Thoracic aorta (tissue), 2 donors: ENCODE results near the gene PTPRN2. TPM values are rescaled to one million over a fixed set of nuclear protein-coding genes. Genes with fewer than 3 reads are reported as not detected.

Experiments used
- ATAC-seq: fragments of 150-250 bp; one replicate; pipeline ENCODE4 v1.8.0; 2017; ENCODE audit warnings: low read depth; ENCODE audit not compliant: insufficient number of reproducible peaks, low FRiP score
- DNase-seq: peaks from one replicate; pipeline ENCODE4 v3.0.0-alpha.2; 2020; ENCODE audit warnings: low spot score
- H3K27ac ChIP-seq, 2 donors: fragments of 200-600 bp; sonication (generic); 1 replicate in 1 of 2; 2 replicates in 1 of 2; pipeline ENCODE4 v1.5.1; 2016; ENCODE audit warnings: mild to moderate bottlenecking in 2 of 2, moderate library complexity in 2 of 2
- H3K27me3 ChIP-seq: fragments of 200-600 bp; sonication (generic); replicated peaks from 2 replicates; pipeline ENCODE4 v1.6.0; 2016; ENCODE audit warnings: mild to moderate bottlenecking; ENCODE audit not compliant: insufficient read depth
- H3K36me3 ChIP-seq: fragments of 200-600 bp; sonication (generic); one replicate; pipeline ENCODE4 v1.5.1; 2016
- H3K4me1 ChIP-seq, 2 donors: fragments of 200-600 bp; sonication (generic); 1 replicate in 1 of 2; 2 replicates in 1 of 2; pipeline versions ENCODE4 v1.5.1 to v1.6.0; 2016; ENCODE audit warnings: low read depth in 2 of 2, mild to moderate bottlenecking in 1 of 2; ENCODE audit not compliant: control insufficient read depth in 1 of 2
- H3K4me3 ChIP-seq: fragments of 200-600 bp; sonication (generic); 2 replicates; pipeline ENCODE4 v1.5.1; 2016; ENCODE audit warnings: mild to moderate bottlenecking
- H3K9me3 ChIP-seq: fragments of 200-600 bp; sonication (generic); 2 replicates; pipeline ENCODE4 v1.5.1; 2016
- total RNA-seq, 2 donors: library from RNA; depleted of rRNA; stranded (reverse); fragments of >200 nt; gene quantifications; one replicate each; pipeline versions ENCODE4 v1.1.0 to v1.2.3, GENCODE V29; 2016
- TF ChIP-seq, protein P1 (sequence below): fragments of 200-600 bp; sonication (generic); IDR thresholded peaks from one replicate; pipeline ENCODE4 v1.5.1; 2019; ENCODE audit warnings: antibody characterized with exemption

PTPRN2 gene
- total RNA-seq, 2 donors from 2014 or later = 2.2 to 3.1 TPM

DNA sequence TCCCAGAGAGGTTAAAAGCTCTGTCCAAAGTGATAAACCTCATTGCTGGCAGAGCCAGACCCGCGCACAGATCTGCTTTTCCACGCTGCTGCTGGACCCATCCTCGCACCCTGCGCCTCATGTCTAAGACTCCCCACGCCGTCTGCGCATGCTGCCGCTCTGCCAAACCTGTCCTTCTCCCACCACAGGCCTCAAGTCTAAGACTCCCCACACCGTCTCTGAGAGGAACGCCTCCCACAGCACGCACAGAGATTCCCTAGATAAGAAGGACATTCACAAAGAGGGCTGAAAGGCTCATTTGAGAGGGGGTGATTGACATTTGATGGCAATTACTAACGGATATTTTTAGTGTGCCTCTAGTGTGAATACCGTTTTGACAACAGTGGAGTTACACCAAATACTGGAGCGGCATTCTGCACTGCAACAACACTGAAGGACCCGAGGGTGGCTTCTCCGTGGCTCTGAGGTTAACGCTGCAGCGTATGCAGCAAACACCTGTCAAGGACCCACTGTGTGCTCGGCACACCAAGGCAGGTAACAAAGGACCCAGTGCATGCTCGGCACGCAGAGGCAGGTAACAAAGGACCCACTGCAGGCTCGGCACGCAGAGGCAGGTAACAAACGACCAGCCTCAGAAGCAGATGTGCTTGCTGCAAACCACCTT, 1019.4 kb downstream of the PTPRN2 start:
- Histone ChIP-seq H3K9me3 (no peaks in the 10 kb centered on the region), H3K4me1 (peaks cover 0 to 14% of the 10 kb centered on the region in 2 donors), H3K4me3 (peak overlapping the region; percentile 71), H3K27me3 (no peaks in the 10 kb centered on the region), H3K36me3 (no peaks in the 10 kb centered on the region), H3K27ac (no peak overlapping the region)
- ATAC-seq (no peak), DNase-seq (no peak)
- TF ChIP-seq, protein P1, sequence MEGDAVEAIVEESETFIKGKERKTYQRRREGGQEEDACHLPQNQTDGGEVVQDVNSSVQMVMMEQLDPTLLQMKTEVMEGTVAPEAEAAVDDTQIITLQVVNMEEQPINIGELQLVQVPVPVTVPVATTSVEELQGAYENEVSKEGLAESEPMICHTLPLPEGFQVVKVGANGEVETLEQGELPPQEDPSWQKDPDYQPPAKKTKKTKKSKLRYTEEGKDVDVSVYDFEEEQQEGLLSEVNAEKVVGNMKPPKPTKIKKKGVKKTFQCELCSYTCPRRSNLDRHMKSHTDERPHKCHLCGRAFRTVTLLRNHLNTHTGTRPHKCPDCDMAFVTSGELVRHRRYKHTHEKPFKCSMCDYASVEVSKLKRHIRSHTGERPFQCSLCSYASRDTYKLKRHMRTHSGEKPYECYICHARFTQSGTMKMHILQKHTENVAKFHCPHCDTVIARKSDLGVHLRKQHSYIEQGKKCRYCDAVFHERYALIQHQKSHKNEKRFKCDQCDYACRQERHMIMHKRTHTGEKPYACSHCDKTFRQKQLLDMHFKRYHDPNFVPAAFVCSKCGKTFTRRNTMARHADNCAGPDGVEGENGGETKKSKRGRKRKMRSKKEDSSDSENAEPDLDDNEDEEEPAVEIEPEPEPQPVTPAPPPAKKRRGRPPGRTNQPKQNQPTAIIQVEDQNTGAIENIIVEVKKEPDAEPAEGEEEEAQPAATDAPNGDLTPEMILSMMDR = no peak

DNA sequence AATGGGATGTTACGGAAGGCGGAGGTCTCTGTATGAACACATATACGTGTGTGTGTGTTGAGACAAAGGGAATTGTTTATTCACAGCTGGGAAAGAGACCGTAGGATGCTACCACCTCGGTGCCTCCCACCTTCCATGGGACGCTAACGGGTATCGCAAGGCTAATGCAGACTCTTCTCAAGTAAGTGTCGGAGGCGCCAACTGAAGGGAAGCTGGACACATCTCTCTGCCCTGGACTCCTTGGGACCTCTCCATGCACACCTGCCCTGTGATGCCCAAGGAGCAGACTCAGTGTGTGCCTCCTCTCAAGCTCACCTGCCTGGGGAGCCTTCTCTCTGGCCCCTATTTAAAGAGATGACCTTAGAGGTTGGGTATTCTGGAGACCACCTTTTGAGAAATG, 1020.0 kb downstream of the PTPRN2 start:
- TF ChIP-seq, protein P1 = no peak
- Histone ChIP-seq H3K27me3 (no peaks in the 10 kb centered on the region), H3K4me3 (no peak overlapping the region), H3K4me1 (peaks cover 0 to 14% of the 10 kb centered on the region in 2 donors), H3K36me3 (no peaks in the 10 kb centered on the region), H3K9me3 (no peaks in the 10 kb centered on the region), H3K27ac (no peak overlapping the region)
- no peak for DNase-seq
- ATAC-seq = no peak

DNA sequence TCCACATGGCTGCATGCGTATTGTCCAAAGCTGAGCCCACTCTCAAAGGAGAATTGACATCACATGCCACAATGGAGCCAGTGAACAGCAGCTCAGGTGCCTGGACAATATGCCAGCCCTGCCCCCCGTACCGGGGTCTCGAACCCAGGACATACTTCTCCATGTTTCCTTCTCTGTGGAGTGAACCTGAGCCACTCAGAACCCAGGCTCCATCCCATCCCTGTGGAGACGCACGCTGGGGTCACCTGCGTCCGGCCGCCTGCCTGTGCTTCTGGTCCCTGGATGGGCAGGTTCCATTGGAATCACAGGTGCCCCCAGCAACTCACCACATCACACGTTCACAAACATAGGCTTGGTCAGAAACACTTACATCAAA, 1021.0 kb downstream of the PTPRN2 start:
- no peaks in the 10 kb centered on the region for H3K27me3 ChIP-seq
- ATAC-seq = no peak
- no peaks in the 10 kb centered on the region for H3K9me3 ChIP-seq
- H3K4me3 ChIP-seq = no peak overlapping the region
- TF ChIP-seq, protein P1 = no peak
- peaks cover 0 to 14% of the 10 kb centered on the region in 2 donors for H3K4me1 ChIP-seq
- DNase-seq = no peak
- H3K27ac ChIP-seq = no peak overlapping the region
- no peaks in the 10 kb centered on the region for H3K36me3 ChIP-seq

DNA sequence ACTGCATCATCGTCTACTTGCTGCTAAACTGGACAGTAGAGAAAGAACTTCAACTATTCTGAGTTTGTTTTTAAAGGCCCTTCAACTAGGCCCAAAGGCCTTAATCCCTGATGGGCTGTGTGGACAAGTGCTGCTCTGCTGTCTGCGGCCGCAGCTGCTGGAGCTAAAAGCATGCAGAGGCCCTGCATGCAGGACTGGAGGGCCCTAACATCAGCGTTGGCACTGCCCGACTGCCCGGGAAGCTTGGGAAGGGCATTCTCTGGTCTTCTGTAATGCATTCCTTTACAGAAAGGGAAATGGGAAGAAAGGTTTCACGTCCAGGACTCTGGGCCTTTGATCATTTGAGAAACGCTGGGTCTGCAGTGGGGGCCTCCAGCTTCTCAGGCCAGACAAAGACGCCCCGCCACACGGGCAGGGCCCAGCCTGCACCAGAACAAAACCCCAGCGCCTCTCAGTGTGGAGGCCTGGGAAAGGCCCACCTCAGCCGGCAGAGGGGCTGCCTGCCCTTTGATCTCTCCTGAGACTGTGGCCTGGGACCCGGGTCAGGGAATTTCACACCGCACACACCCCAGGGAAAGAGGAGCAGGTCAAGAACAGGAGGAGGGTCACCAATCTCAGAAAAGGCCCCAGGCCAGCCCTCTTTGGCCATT, 1021.5 kb downstream of the PTPRN2 start:
- Histone ChIP-seq H3K36me3 (no peaks in the 10 kb centered on the region), H3K27ac (no peak overlapping the region), H3K27me3 (no peaks in the 10 kb centered on the region), H3K9me3 (no peaks in the 10 kb centered on the region), H3K4me3 (no peak overlapping the region), H3K4me1 (peaks cover 0 to 14% of the 10 kb centered on the region in 2 donors)
- ATAC-seq = no peak
- TF ChIP-seq, protein P1 = no peak
- no peak for DNase-seq

DNA sequence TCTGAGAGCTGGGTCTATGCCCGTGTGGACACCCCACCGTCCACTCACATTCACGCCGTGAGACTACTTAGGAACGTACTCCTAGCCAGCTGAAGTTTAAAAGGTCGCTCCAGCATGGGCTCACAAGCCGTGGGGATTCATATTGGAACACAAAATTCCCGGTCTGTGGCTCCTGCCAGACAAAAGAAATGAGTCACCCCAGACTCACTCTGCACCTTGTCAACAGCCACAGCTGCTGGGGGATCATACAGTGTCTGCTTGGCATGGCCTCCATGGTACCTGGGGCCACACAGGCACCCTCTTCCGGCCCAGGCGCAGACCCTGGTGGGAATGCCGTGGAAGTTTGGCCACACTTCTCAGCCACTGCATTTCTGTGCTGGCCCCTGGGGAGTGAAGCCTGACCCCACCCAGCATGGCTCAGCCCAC, 1022.4 kb downstream of the PTPRN2 start:
- no peak overlapping the region for H3K27ac ChIP-seq
- no peaks in the 10 kb centered on the region for H3K36me3 ChIP-seq
- no peaks in the 10 kb centered on the region for H3K27me3 ChIP-seq
- no peak overlapping the region for H3K4me3 ChIP-seq
- TF ChIP-seq, protein P1 = no peak
- DNase-seq (no peak), ATAC-seq (no peak)
- H3K9me3 ChIP-seq = no peaks in the 10 kb centered on the region
- H3K4me1 ChIP-seq = peaks cover 0 to 14% of the 10 kb centered on the region in 2 donors
